Amniotic stem cell (primary cell): ENCODE data around the gene DCAF5.

Experiments used
- DNase-seq: peaks from one replicate; lab custom pipeline; 2025; lab: John Stamatoyannopoulos, UW

DCAF5 gene

DNA sequence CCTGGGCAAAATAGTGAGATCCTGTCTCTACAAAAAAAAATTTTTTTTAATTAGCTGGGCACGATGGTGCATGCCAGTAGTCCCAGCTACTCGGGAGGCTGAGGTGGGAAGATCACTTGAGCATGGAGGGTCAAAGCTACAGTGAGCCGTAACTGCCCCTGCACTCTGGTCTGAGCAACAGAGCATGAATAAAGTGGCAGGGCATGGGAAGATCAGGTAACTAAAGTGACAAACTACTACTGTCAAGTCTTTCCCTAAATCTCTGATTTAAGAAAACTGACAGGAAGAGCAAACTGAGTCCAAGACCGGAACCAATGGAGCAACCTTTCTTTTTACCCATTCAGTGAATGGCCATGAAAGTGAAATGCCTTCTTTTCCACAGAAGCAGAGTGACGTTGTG lies 10.8 kb downstream of the DCAF5 start:
- no peak for DNase-seq

DNA sequence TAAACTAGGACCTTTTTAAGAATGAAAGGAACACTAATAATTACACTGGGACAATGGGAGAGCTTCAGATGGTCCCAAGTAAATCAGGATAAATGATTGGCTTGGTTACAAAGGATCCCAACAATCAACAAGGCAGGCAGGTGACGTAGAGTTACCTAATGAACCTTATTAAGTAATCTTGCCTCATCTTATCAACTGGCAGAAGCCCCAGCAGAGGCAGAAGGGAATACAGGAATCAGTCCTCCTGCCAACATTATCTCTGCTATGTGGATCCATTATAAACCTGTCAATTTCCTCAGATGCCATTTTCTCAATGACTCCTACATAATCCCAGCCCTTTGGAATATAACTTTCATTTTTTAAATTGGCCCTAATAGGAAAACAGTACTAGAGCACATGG lies 11.4 kb downstream of the DCAF5 start:
- no peak for DNase-seq

DNA sequence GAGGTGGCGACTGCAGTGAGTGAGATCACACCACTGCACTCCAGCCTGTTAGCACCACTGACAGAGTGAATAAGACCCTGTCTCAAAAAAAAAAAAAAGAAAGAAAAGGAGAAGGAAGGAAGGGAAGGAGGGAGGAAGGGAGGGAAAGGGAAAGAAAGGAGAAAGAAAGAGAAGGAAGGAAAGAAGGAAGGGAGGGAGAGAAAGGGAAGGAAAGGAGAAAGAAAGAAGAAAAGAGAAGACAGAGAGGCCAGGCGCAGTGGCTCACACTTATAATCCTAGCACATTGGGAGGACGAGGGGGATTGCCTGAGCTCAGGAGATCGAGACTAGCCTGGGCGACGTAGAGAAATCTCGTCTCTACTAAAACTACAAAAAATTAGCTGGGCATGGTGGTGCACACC lies 13.2 kb downstream of the DCAF5 start:
- no peak for DNase-seq

DNA sequence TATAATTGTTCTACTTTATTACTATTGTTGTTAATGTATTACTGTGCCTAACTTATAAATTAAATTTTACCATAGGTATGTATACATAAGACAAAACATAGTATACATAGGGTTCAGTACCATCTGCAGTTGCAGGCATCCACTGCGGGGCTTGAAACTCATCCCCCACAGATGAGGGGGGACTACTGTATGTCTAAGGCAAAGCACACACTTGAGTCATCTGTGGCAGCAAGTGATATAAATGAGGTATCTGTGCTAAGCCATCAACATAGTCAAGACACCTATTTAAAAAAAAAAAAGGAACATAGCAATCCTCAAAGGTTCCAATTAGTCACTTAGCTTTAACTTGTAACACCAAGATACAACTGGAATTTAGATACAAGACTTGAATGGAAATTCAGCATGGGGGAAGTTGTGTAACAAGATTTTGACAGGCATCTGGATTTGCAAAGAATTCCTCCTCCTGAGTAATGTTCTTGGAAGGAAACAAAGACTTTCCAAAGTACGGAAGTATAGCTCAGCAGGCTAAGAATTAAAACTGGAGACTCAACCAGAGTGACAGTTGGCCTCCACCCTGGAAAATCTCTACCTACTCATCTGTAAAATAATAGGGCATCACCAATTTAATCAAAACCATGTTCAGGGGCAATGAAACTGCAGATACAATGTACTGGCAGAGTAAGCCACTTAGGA lies 14.9 kb downstream of the DCAF5 start:
- DNase-seq = peak; percentile 2

DNA sequence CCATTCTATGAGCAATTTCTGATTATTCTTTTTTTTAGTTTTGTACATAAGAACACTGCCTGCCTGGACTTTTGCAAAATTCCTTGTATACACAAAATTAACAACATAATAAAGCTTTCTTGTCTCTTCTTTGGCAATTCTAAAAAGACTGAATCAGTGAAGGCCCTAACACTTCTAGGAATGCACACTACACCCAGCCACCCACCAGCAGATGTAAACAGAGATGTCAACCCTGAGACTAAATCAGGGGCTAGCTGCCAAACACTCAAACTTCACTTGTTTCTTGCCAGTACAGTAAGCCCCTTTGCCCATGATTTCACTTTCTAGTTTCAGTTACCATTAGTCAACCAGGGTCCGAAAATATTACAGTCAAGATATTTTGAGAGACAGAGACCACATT lies 15.5 kb downstream of the DCAF5 start:
- DNase-seq = no peak

DNA sequence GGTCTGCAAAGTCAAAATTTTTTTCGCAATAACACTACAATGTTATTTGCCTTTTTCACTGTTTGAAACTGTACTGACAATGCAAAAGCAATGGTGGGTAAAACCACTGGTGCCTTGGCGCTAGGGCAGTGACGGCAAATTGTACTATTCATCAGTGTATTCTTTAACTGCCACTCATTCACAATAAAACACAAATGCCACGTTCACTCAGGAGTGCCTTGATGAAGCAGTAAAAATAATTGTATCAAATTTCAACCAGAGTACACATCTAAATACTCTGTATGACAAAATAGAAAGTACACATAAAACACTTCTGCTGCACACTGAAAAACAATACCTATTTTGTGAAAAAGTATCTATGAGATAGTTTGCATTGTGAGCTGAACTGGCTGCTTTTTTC lies 17.8 kb downstream of the DCAF5 start:
- DNase-seq = no peak

DNA sequence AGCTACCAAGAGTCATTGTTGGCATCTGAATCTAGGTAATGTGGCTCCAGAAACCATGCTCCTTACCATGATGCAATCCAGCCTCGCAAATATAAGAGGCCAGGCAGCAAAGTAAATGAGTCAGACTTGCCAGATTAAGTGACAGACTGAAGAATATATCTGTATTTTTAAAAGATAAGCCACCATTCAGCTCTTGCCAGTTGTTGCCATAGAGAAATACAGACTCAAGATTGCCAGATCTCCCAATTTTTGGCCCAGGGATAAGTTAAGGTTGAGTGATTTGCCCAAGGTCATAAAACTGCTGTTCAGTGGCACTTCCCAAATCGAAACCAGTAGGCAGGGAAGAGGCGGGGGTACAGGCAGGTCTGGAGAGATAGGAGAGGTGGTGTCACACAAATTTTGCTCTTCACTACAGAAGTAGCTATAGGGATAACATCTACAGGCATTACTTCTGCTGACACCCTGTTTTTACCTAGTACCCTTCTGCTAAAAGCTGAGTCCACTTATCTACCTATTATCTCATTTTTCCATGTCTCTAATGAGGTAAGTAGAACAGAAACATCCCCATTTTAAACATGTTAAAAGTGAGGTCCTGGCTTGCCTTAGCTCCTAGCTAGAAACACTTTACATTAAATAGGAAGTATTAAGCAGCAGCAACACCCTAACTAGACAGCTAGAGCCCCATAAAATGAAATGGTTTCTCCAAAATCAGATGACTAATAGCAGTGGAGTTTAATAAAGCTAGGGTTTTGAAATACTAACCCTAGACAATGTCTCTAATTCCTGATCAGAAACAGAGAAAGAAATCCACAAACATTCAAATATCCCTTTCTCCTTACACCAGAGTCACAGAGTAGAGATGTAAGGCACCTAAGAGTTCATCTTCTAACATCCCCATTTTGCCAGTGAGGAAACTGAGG lies 19.5 kb downstream of the DCAF5 start:
- peak; percentile 72 for DNase-seq

DNA sequence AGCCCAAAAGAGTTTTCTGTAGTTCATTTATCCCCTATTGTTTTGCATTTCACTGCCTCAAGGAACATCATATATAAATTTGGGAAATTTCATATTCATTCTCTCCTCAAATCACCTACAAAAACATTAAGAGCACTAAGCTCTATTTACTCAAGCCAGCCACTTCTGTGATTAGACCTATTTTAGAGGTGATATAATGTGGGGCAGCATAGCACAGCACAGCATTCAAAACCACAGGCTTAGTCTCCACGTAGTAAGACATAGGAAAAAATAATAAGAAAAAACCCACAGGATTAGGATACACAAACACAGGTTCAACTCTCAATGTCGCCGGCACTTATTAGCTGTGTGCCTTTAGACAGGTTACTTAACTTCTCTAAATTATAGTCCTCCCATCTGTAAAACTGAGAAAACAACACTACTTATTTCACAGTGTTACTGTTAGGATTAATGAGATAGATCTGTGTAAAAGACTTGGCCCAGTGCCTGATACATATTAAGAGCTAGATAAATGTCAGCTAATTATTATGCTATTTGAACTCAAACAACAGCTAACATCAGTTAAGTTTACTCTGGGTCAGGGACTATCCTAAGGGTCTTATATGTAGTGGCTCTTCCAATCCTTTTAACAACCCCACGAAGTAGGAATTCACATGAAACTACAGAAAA lies 20.3 kb downstream of the DCAF5 start:
- no peak for DNase-seq

DNA sequence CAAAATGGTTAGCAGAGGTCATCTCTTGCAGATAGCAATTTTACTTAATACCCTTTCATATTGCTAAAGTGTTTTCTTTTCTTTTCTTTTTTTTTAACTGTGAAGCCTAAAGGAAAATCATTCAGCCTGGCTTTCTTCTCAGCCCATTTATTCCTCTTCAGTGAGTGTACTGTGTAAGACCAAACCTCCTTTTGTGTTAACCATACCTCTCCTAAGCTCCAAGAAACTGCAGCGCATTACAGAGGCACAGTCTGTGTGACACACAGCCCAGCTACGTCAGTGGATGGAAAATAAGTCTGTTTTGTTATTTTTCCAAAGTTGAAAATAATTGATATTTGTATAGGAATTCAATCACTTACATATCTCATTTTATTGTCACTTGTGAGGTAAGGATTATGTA lies 21.7 kb downstream of the DCAF5 start:
- DNase-seq = no peak

DNA sequence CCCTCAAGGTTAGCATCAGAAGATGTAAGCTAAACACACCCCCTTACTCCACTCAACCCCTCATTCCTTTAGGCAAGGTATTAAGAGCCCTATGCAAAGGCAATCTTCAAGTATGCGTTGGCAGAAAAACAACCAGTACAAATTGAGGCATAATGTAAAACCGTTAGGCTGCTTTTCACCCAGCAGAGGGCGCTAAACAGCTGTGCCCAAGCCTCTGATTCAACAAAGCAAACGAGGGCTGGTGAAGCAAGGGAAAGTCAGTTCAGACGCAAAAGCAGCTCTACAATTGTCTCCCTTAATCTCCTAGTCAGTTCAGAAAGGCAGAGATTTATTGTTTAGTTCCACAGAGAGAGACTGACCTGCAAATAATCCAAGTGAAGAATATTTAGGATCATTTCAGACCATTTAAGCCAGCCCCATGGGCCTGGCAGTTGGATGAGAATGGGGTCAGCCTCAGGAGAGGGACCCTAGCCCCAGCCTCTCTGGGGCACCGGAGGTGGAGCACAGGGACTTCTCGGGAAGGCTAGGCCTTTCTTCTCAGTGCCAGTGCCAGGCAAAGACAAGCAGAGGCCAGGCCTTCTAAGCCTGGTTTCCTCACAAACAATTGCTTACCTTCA lies 23.5 kb downstream of the DCAF5 start:
- DNase-seq = peak; percentile 72

DNA sequence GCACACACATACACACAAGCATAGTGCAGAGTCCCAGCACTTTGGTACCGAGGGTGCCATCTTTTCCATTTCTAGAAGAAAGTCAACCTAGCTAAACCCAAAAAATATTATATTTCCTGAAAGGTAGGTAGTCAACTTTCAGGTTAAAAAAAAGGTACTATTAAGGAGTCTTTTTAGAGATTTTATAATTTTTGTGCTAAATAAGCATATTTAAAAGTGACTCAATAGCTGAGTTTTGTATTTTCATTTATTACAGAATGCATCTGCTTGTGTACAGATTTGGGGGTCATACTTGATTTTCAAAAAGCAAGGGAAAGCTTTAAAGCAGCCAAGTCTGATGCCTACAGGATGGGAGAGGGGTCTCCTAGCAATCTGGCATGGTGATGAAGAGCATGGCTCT lies 34.6 kb downstream of the DCAF5 start:
- no peak for DNase-seq

DNA sequence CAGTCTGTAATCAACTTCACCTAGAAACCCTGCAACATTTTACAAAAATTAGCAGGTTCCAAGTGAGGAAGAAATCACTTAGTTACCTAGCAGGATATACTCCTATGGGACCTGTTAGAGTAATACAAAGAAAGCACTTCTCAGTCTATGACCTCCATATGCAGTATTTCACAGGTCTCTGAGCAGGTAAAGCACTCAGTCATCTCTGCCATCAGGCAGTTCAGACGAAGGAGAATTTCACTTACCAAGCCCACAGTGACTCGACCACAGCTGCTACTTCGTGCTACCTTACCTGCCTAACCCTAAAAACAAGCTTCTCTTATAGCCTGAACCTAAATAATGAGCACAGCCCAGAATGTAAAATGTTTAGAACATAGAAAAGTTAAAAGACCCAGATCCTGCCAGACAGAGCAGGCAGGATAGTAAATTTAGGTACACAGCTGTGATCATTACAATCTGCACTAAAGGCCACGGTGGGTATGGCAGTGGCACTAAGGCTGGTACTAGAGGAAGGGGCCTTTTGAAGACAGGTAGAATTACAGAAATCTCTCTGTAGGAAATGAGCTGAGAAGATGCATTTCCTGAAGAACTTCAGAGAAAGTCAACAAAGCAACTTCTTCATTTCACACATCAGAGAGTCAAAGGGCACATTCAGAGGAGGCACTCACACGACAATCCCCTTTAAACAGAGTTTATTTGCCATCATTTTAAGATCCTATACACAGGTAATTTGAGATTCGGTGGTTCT lies 35.7 kb downstream of the DCAF5 start:
- no peak for DNase-seq

DNA sequence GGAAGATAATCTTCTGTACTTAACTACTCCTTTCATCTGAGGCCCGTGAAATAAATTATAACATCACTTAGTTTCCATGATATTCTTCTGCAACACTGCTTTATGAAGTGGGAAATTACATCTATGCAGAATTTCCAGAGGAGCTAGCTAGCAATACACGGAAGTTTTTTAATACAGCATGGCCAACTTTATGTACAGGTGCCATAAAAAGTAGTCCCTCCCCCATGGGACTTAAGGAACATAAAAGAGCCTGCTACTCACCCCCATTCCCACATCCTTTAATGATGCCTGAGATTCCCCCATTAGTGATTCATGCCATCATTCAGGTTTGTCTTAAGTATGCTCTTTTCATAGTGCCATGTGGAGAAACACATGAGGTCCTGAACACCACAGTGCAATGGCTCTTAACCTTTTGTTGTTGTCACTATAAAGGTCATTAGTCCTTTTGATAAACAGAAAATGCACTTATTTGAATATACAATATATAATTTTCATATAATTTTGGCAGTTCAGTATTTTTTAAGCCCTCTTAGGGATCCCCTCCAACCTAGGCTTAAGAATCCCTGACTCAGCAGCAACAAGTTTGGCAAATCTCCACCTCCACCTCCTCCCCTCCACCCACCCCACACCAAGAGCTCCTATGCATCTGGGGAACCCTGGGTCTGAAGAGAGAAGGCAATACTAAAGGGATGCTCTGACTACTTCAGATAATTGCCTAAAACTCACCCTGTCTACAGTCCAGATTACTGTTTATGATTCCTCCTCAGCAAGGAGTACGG lies 37.3 kb downstream of the DCAF5 start:
- no peak for DNase-seq

DNA sequence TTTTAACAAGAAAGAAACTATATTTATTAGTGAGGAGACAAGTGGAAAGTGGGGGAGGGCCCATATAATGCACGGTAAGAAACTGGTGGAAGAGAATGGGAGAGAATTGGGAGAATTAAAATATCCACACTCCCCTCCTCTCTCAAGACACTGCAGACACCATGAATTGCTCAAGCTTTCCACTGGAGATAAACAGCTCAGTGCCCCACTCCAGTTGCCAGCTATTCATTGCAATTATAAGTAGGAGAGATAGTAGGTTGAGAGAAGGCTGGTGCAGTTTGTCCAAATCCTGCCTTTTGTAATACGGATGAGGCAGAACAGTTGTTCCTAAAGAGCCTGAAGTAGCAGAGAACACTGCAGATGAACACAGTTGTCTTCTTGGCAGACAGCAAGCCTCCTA lies 38.2 kb downstream of the DCAF5 start:
- DNase-seq = no peak

DNA sequence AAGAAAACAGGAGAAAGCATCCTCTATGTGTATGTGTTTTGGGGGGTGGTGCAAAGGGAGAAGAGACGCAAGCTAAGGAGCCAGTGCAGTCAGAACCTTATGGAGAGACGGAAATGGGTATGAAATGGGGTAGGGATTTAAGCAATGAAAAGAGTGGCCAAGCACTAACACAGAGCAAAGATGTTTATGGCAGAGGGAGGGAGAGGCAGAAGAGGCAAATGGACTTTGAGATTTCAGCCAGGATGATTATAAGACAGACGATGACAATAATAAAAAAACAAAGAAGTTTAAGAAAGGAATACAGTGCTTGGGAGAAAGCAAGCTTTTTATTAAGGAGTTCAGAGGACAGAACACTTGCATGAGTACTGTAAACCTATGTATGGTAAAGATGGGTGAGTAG lies 44.6 kb downstream of the DCAF5 start:
- no peak for DNase-seq

DNA sequence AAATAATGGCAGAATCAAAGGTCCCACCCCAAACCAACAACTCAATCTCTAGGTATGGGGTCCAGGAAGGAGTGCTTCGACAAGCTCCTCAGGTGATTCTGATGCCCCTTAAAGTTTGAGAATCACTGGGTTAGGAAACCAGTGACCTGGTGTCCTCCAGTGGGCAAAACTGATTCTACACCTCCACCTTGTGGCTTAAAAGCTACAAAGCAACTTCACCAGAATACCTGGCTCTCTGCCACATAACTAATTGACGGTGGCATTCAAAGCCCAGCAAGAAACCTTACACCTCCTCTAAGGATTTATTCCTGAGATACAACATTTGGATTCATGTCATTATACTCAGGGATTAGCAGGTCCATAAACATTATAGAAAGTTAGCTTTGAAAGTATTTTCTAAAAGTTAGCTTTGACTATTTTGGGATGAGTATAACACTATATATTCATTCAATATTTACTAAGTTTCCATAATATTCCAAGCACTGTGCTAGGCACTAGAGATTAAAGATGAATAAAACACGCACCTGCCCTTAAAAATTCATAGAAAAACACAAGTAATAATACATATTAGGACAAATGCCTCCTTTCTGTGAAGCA lies 45.4 kb downstream of the DCAF5 start:
- peak; percentile 58 for DNase-seq

DNA sequence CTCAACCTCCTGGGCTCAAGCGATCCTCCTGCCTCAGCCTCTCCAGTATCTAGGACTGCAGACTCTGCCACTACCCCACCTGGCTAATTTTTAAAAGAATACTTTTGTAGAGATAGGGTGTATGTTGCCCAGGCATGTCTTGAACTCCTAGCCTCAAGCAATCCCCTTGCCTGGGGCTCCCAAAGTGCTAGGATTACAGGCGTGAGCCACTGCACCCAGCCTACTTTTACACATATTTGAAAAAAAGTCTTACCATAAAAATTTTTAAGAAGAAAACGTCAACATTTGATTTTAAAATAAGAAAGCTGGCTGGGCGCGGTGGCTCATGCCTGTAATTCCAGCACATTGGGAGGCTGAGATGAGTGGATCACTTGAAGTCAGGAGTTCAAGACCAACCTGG lies 46.5 kb downstream of the DCAF5 start:
- no peak for DNase-seq

DNA sequence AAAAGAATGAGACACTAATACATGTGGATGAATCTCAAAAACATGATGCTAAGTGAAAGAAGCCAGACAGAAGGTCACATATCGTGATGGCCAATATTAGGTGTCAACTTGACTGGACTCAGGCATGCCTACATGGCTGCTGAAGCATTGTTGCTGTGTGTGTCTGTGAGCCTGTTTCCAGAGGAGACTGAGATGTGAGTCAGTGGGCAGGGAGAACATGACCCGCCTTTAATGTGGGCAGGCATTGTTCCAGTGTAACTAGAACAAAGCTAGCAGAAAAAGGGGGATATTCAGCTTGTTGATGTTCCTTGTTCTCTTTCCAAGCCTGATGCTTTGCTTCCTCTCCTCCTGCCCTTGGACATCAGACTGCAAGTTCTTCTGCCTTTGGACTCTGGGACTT lies 47.6 kb downstream of the DCAF5 start:
- no peak for DNase-seq

DNA sequence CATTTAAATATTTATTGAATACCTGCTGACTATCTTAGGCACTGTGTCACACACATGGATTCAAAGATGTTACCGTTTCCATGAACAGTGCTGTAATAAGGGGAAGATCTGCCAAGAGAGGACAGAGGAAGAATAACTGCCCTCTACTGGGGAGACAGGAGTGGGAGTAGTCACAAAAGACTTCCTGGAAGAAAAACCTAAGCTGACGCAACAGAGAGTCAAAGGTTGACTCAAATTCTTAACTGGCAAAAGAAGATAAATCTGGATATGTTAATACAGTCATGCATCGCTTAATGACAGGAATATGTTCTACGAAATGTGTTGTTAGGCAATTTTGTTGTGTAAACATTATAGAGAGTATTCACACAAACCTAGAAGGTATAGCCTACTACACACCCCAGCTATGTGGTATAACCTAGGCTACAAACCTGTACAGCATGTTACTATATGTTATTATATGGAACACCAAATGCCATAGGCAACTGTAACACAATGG lies 51.5 kb downstream of the DCAF5 start:
- DNase-seq = peak; percentile 74

DNA sequence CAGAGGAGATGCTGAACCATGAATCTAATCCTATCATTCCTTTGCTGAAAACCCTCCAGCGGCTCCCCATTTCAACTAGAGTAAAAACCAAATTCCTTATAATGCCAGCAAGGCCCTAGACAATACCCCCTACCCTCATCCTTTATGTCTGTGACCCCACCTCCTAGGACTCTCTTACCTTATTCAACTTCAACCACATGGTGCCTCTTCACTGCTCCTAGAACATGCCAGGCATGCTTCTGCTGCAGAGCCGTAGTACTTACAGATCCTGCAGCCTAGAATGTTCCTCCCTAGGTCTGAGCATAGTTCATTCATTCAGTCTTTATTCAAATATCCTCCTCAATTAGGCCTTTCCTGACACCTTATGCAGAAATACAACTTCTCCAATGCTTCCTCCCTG lies 54.9 kb downstream of the DCAF5 start:
- DNase-seq = no peak
